Measurements from ENCODE around the gene AKT3.

The AKT3 gene

GRCh38 chr1:243850202-243850451, at the start of gene AKT3:
Gene AKT3, minus strand, starts transcription at chr1:243850243. Its CDS starts 7,073 bp downstream, at chr1:243843170.
- POLR2A ChIA-PET: no interaction called here
- H3K4me3 ChIP-seq (ENCODE audit: low read depth, low read length): peak within 1 kb of the TSS; percentile 69
- CTCF ChIA-PET: no interaction called here
- DNase-seq (ENCODE audit: low read depth, low spot score): peak; percentile 14
- TF ChIP-seq, protein P1, sequence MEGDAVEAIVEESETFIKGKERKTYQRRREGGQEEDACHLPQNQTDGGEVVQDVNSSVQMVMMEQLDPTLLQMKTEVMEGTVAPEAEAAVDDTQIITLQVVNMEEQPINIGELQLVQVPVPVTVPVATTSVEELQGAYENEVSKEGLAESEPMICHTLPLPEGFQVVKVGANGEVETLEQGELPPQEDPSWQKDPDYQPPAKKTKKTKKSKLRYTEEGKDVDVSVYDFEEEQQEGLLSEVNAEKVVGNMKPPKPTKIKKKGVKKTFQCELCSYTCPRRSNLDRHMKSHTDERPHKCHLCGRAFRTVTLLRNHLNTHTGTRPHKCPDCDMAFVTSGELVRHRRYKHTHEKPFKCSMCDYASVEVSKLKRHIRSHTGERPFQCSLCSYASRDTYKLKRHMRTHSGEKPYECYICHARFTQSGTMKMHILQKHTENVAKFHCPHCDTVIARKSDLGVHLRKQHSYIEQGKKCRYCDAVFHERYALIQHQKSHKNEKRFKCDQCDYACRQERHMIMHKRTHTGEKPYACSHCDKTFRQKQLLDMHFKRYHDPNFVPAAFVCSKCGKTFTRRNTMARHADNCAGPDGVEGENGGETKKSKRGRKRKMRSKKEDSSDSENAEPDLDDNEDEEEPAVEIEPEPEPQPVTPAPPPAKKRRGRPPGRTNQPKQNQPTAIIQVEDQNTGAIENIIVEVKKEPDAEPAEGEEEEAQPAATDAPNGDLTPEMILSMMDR (IDR thresholded peaks at IDR 0.05; ENCODE audit: insufficient read depth, low read length, missing control alignments): no peak

- TF ChIP-seq, protein P1 (IDR thresholded peaks at IDR 0.05; ENCODE audit: insufficient read depth, low read length, missing control alignments): no peak
- no peak for DNase-seq (ENCODE audit: low read depth, low spot score)
- H3K4me3 ChIP-seq (ENCODE audit: low read depth, low read length): no peak overlapping the region
- ChIA-PET CTCF (no interaction called here), POLR2A (no interaction called here)
These were observed 48.2 kb upstream of the AKT3 start for GRCh38 chr1:243898278-243898677.

DNA sequence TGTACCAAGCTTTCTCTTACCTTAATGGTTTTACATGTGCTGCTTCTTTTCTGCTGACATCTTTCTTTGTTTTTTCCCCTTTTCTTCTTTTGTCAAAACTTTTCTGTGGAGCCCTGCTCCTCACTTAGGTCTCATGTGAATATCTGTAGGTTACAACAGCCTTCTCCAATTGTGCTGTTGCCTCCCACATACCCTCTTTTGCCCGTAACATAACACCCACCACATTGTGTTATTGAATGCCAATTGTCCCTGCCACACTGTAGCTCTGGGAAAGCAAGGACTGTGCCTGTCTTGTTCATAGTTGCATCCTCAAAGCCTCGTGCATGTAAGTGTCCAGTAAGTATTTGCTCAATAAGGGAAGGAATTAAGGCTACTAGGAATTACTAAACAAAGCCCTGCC, 46.3 kb upstream of the AKT3 start:
- ChIA-PET CTCF (interaction anchor here (1.5 kb wide), 1 partner anchor 403 kb away, joined by 5 read pairs; no protein-coding TSS in a partner anchor), POLR2A (no interaction called here)
- no peak overlapping the region for H3K4me3 ChIP-seq (ENCODE audit: low read depth, low read length)

GRCh38 chr1:243892456-243892855, 42.4 kb upstream of the AKT3 start:
- TF ChIP-seq, protein P1 (IDR thresholded peaks at IDR 0.05; ENCODE audit: insufficient read depth, low read length, missing control alignments): no peak
- CTCF ChIA-PET: interaction anchor here (1.0 kb wide), 1 partner anchor 9 kb away, joined by 4 read pairs; no protein-coding TSS in a partner anchor
- no peak overlapping the region for H3K4me3 ChIP-seq (ENCODE audit: low read depth, low read length)
- DNase-seq (ENCODE audit: low read depth, low spot score): no peak
- POLR2A ChIA-PET: no interaction called here

More for the DNA sequence above, 46.3 kb upstream of the AKT3 start:
- TF ChIP-seq, protein P1 (IDR thresholded peaks at IDR 0.05; ENCODE audit: insufficient read depth, low read length, missing control alignments): no peak
- no peak for DNase-seq (ENCODE audit: low read depth, low spot score)

DNA sequence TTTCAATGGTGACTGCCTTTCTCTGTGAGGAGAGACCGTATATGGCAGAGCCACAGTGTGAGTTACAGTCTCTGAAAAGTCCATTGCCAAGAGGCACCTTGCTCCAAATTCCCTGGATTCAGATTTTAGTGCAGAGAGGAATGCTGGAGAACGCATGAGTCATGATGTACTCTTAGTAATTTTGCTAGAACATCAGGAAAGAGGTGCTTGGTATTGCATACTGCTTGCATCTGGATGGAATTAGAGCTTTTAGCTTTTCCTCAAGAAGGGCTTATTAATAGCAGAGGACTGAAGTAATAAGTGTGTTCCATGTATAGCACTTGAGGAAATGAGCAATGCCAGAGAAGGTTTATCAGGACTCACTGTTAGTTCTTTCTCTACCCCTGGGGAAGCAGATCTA, 40.5 kb upstream of the AKT3 start:
- ChIA-PET CTCF (interaction anchor here (1.2 kb wide), 1 partner anchor 12 kb away, joined by 4 read pairs; no protein-coding TSS in a partner anchor), POLR2A (interaction anchor here (1.1 kb wide), 1 partner anchor 27 kb away, joined by 3 read pairs; no protein-coding TSS in a partner anchor)
- no peak overlapping the region for H3K4me3 ChIP-seq (ENCODE audit: low read depth, low read length)
- DNase-seq (ENCODE audit: low read depth, low spot score): peak; percentile 65
- TF ChIP-seq, protein P1 (IDR thresholded peaks at IDR 0.05; ENCODE audit: insufficient read depth, low read length, missing control alignments): no peak

DNA sequence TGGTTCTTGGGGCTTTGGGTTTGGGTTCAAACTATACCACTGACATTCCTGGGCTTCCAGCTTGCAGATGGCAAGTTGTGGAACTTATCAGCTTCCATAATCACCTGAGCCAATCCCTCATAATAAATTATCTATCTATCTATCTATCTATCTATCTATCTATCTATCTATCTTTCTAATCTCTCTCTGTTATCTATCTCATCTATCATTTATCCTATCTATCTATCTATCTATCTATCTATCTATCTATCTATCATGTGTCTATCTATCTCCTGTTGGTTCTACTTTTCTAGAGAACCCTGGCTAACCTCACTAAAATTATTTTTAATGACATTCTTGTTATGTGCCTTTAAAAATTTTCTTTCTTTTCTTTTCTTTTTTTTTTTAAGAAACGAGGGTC, 35.8 kb upstream of the AKT3 start:
- POLR2A ChIA-PET: no interaction called here
- TF ChIP-seq, protein P1 (IDR thresholded peaks at IDR 0.05; ENCODE audit: insufficient read depth, low read length, missing control alignments): no peak

More for the DNA sequence above, 35.8 kb upstream of the AKT3 start:
- H3K4me3 ChIP-seq (ENCODE audit: low read depth, low read length): no peak overlapping the region
- CTCF ChIA-PET: interaction anchor here (1.3 kb wide), 1 partner anchor 30 kb away, joined by 4 read pairs; no protein-coding TSS in a partner anchor
- no peak for DNase-seq (ENCODE audit: low read depth, low spot score)

Measured in AG04449 (cell line).